HG02884 (cell line): ENCODE measurements around the gene TOR1AIP1.

Source experiments
- ATAC-seq: cut with Tn5 transposase; IDR thresholded peaks from one replicate; pipeline ENCODE4 v1.9.1; 2021; ENCODE audit warnings: mild to moderate bottlenecking, moderate library complexity; ENCODE audit not compliant: unreplicated experiment

Gene TOR1AIP1

GRCh38 chr1:179879797-179880196 is 2.3 kb upstream of the TOR1AIP1 start:
- ATAC-seq: no peak

DNA sequence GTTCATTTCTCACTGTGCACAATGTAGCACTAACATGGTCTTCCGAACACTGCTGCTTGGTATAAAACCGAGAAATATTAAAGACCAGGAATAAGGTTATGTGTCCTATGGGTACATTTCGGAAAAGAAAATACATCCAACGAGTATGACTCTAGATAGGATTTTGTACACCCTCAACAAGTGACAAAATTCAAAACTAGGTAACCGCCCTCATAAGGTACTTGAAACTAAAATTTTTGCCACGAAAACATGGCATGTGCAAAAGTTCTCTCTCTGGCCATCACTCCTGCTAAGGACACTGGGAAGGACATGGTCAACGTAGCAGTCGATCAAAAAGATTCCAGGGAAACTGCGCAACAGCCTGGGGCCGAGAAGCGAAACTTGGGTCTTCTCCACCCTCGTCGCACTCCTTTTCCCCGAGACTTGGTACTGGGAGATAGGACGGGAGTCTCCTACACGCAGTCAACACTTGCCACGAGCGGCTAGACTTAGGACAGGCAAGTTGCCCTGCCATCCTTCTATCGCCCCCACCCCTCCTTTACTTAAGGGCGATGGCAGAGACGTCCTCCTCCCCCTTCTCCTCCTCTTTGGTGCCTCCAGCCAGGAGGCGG is 338 bp upstream of the TOR1AIP1 start:
- ATAC-seq: no peak

GRCh38 chr1:179883040-179883744 is 1.1 kb downstream of the TOR1AIP1 start:
- peak; percentile 11 for ATAC-seq

GRCh38 chr1:179883745-179884138 is 1.7 kb downstream of the TOR1AIP1 start:
- ATAC-seq: peak; percentile 24

DNA sequence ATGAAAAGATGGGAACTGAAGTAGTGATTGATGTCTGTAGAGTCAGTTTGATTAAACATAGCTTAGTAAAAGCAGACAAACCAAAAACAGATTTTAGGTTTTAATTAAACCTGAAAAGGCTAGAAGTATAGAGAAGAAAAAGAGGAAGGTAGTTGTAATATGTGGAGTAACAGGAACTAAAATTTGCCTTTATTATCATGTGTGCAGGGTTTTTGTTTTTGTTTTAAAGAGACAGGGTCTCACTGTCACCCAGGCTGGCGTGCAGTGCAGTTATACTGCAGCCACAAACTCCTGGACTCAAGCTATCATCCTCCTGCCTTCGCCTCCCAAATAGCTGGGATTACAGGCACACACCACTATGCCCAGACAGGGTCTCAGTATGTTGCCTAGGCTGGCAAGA is 6.0 kb downstream of the TOR1AIP1 start:
- no peak for ATAC-seq

- no peak for ATAC-seq
Observed at GRCh38 chr1:179889589-179889988, 7.5 kb downstream of the TOR1AIP1 start.

DNA sequence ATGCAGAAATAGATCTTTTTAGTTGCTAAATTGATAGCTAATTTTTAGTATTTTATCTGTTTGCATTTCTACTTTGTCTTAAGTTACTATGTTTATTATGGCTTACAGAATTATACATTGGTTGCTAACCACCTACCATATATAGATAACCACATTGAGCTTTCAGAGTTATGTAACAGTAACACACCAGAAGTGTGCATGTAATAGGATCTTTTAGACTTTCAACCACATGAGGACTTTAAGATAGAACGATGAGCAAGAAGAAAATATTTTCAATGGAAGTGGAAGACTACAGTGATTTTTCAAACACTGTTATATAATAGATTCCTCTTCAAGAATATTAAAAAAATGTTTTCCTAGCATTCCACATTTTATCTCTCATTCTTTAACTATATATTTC is 28.8 kb downstream of the TOR1AIP1 start:
- no peak for ATAC-seq

DNA sequence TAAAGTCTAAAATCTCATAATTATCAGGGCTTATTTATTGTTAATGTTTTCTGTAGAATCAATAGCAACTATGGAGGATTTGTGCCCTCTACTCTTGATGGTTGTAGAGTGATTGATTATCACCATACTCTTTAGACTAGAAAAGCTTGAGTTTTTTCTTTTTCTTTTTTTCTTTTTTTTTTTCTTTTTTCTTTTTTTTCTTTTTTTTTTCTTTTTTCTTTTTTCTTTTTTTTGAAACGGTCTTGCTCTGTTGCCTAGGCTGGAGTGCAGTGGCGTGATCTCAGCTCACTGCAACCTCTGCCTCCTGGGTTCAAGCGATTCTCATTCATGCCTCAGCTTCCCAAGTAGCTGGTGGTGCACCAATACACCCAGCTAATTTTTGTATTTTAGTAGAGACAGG is 29.7 kb downstream of the TOR1AIP1 start:
- ATAC-seq: no peak

DNA sequence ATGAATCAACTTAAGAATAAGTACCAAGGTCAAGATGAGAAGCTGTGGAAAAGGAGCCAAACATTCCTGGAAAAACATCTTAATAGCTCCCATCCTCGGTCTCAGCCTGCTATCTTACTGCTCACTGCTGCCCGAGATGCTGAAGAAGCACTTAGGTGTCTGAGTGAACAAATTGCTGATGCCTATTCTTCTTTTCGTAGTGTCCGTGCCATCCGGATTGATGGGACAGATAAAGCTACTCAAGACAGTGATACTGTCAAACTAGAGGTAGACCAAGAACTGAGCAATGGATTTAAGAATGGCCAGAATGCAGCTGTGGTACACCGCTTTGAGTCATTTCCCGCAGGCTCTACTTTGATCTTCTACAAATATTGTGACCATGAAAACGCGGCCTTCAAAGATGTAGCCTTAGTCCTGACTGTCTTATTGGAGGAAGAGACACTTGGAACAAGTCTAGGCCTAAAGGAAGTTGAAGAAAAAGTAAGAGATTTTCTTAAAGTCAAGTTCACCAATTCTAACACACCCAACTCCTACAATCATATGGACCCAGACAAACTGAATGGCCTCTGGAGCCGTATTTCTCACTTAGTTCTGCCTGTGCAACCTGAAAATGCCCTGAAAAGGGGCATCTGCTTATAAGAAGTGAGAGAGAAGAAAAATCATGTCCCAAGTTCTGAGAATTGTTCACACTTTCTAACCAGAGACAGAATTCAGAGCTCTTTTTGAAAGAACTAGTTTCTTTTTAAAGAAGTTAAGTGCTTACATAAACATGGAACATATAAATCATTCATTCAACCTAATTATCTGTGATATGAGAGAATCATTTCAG is 35.7 kb downstream of the TOR1AIP1 start:
- no peak for ATAC-seq

GRCh38 chr1:179921472-179921871 is 39.4 kb downstream of the TOR1AIP1 start:
- ATAC-seq: no peak

- no peak for ATAC-seq
Observed at GRCh38 chr1:179921981-179922872, 40.1 kb downstream of the TOR1AIP1 start.

GRCh38 chr1:179923029-179923428 is 40.9 kb downstream of the TOR1AIP1 start:
- no peak for ATAC-seq

GRCh38 chr1:179924268-179924667 is 42.2 kb downstream of the TOR1AIP1 start:
- ATAC-seq: no peak

GRCh38 chr1:179925302-179925701 is 43.2 kb downstream of the TOR1AIP1 start:
- ATAC-seq: no peak

- no peak for ATAC-seq
Observed at GRCh38 chr1:179925922-179926849, 44.1 kb downstream of the TOR1AIP1 start.

DNA sequence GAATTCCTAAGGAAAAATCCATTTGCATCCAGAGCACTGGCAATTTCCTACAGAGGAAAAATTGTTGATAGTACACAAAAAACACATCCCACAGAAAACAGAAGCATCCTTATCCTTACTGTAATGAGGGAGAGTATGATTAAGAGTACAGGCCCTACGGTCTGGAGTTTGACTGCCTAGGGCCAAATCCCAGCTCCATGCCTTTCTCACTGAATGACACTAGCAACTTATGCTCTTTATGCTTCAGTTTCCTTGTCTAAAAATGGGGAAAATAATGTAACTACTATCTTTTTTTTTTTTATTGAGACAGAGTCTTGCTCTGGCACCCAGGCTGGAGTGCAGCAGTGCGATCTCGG is 44.7 kb downstream of the TOR1AIP1 start:
- ATAC-seq: no peak

GRCh38 chr1:179929955-179930798 is 48.1 kb downstream of the TOR1AIP1 start:
- ATAC-seq: no peak

GRCh38 chr1:179930867-179931266 is 48.8 kb downstream of the TOR1AIP1 start:
- no peak for ATAC-seq

DNA sequence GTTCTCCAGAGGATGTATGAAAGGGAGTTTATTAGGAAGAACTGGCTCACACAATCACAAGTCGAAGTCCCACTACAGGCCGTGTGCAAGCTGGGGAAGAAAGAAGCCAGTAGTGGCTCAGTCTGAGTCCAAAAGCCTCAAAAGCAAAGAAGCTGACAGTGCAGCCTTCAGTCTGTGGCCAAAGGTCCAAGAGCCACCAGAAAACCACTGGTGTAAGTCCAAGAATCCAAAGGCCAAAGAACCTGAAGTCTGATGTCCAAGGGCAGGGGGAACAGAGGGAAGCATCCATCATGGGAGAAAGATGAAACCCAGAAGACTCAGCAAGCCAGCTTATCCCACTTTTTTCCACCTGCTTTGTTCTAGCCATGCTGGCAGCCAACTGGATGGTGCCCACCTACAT is 51.1 kb downstream of the TOR1AIP1 start:
- ATAC-seq: no peak
